GM18519 (cell line): ENCODE results near the gene TESPA1.

ENCODE experiments used
- ATAC-seq: cut with Tn5 transposase; IDR thresholded peaks from one replicate; pipeline ENCODE4 v1.9.1; 2021; ENCODE audit warnings: mild to moderate bottlenecking, moderate library complexity; ENCODE audit not compliant: unreplicated experiment, low FRiP score

TESPA1 gene, protein sequence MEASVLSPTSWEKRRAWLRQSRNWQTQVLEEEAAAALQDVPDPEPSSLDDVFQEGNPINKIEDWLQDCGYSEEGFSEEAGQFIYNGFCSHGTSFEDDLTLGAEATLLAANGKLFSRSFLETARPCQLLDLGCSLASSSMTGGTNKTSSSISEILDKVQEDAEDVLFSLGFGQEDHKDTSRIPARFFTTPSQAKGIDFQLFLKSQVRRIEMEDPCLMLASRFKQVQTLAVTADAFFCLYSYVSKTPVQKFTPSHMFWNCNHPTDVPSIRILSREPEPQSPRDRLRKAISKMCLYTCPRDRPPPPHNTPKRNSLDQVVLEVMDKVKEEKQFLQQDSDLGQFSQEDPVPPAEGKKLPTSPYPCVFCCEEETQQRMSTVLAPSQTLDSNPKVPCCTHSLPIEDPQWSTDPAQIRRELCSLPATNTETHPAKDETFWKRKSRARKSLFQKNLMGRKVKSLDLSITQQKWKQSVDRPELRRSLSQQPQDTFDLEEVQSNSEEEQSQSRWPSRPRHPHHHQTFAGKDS

GRCh38 chr12:54984658-54985376 is at the start of gene TESPA1:
Gene TESPA1, minus strand, starts transcription at chr12:54984762. Its CDS starts 10,200 bp downstream, at chr12:54974562.
- peak; percentile 87 for ATAC-seq

- ATAC-seq: no peak
Measured at GRCh38 chr12:55034218-55034617, 49.7 kb upstream of the TESPA1 start.

DNA sequence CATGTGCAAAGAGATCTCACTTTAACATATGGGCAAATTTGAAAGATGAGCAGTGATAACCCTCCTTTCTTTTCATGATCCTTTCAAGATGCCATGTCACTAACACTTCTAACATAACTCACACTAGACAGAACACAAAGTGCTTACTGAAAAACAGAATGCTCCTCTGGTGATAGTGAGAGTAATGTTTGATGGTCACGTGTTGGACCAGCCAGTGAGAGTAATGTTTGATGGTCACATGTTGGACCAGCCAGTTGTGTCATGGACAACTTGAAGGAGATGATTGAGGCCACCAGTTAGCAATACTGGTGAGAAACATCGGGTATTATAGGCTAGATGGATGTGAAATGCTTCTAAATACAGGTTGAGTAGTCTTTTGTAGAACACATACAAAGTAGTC is 40.9 kb upstream of the TESPA1 start:
- ATAC-seq: no peak

DNA sequence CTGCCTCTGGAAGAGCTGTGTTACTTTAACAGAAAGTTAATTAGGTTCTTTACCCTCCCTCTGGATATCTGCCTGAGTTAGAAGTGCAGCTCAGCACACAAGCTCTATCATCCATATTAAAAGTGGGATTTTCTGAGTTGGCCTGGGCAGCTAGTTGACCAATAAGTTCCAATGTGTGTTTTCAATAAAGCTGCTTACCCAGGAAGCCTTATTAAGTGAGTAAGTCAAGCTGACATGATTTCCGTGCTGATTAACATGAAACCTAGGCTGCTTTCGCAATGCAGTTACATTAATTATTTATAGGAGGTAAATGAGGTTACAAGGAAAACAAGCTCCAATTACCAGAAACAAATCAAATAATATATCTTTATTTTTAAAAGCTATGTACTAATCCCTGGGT is 40.0 kb upstream of the TESPA1 start:
- ATAC-seq: no peak

GRCh38 chr12:55019784-55020183 is 35.2 kb upstream of the TESPA1 start, which contains the start of gene NEUROD4:
Gene NEUROD4, plus strand, starts transcription at chr12:55019974. Its CDS starts 6,466 bp downstream, at chr12:55026440.
- no peak for ATAC-seq

DNA sequence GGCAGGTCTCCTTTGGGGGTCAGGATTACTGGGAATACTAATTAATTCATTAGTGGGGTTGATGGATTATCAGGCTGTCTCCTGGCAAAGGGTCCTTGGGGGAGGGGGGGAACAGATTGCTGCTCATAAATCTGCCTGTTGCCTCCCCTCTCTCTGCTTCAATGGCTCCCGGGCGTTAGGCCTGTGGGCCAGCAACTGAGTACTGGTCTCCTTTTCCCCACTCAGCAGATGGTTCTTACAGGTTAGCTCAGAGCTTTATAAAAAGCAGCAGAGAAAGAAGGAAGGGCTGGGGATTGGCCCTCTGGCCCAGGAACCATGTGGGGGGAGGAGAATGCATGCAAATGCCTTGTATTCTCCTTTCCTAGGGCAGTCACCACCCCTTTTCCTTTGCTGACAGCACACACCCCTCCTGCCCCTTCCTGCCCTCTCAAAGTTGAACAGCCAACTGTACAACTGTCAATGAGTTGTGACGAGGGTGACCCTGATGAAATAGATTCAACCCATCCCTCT is 32.9 kb upstream of the TESPA1 start:
- ATAC-seq: no peak

DNA sequence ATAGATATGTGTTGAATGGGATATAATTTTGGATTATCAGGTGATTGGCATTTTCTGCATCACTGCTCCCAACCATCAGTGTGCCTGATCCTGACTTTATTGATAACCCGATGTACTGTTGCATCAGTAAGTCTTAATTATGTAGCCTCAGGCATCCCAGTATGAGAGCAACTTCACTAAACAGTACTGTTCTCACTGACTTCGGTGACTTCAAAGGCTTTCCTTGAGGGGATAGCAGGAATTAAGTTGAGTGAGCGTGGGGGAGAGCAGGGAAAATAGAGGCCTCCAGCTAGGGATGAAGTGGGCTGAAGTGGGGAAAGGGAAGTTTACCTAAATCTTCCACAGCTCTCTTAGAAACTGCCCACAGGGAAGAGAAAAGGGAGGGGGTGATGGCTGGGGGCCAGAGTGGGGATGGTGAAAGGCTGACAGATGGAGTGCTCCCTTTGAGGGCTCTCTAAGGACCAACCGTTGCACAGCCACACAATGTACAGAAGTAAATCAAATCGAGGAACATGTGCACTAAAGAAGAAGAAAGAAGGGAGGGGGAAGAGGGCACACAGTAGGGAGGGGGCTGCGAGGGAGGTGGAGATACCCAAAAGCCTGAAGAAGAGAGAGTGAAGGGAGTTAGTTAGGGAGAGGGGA is 24.5 kb upstream of the TESPA1 start:
- ATAC-seq: no peak

DNA sequence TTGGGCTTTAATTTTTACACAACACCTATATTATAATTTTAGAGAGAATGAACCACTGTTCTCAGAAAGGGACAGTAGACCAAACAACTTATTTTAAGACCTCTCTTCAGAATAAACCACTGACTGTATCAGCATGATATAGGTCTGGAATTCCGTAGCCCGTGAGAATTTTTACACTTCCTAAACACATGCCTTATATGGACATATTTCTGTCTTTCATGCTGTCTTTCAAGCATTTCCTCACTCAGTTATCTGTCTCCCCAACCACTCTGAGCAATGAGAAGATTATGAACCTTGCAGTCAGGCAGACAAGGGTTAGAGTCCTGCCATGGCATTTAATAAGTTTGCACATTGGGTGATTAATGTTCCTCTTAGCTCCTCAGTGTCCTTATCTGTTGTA is 17.8 kb upstream of the TESPA1 start:
- no peak for ATAC-seq

DNA sequence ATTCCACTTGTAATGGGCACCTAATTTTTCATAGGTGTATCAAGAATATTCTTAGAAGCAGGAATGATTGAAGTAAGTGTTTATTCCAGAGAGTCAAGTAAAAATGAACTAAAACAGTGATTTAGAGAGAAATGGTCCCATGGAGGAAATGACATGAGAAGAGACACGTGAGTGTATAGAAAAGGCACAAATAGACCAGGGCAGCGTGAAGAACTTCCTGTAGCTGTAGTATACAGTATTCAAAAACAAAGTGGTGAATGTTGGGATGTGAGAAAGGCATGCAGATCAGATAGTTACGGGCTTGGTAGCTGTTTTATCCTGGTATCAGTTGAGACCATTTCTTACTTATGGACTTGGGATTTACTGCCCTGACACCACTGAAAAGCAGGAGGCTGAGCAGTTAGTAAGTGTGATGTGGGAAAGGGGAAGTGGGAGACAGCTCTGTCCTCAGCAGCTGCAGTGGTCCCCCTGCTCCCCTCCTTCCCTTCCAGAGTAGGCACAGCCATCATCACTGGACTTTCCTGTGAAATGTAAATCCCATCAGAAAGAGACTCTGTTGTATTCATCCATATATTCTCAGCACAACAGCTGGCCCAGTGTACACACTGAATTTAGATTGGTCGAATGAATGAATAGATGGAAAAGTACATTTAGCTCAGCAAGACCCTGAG is 16.8 kb upstream of the TESPA1 start:
- ATAC-seq: no peak

DNA sequence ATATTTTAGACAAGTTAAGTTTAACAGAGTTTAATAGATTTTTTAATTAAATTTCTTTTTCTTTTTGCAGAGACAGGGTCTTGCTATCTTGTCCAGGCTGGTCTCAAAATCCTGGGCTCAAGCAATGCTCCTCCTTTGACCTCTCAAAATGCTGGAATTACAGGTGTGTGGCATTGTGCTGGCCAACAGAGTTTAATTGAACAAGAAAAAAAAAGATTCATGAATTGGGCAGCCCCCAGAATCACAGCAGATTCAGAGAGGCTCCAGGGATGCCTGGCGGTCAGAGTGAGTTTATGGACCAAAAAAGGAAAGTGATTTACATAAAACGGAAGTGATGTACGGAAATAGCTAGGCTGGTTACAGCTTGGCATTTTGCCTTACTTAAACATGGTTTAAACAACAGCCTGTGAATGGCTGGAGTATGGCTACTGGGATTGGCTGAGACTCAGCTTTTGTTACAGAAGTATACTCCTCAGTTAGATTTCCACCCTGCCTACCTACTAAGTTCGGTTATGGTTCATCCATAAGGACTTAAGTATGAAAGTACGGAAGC is 14.5 kb upstream of the TESPA1 start:
- no peak for ATAC-seq

DNA sequence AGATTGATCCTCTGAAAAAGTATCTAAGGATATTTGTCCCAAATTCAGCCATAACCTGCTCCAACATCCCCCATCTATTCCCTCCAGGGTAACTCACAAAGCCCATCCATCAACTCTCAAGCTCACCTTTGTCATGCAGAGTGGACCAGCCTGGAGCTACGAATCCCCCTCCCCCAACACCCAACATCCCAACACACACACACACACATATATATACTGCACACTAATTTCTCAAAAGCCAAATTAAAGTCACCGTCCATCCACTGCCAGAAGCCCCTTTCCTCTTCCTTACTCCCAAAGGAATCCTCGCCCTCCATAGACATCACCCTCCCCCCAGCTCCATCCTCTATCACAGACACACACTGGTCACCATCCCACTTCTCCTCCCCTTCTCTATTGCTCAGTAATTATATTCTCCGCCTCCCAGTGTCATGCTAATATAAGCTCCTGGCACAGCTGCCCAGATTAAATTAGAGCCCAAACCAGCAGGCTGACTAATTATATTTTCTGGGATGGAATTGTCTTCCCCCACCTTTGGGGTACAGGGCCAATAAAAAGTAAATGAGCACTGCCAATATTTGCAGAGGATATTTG is 13.5 kb upstream of the TESPA1 start:
- no peak for ATAC-seq

DNA sequence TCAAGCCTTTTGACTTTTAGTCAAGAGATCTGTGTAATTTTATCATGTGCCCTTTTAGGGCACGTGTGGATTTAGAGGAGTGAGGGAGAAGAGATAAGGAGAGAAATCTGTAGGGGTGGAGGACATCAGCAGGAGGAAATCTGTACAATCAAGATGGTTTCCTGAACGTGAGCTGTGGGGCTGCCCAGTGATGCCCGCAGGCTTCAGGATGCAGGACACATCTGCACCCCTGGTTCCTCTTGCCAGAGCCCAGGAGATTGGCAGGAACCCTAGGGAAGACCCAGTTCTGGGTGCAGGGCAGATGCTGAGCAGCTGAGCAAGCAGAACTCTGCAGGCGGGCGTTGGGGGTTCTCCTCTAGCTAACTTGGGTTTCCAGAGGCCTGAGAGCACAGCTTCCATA is 11.6 kb upstream of the TESPA1 start:
- ATAC-seq: no peak

DNA sequence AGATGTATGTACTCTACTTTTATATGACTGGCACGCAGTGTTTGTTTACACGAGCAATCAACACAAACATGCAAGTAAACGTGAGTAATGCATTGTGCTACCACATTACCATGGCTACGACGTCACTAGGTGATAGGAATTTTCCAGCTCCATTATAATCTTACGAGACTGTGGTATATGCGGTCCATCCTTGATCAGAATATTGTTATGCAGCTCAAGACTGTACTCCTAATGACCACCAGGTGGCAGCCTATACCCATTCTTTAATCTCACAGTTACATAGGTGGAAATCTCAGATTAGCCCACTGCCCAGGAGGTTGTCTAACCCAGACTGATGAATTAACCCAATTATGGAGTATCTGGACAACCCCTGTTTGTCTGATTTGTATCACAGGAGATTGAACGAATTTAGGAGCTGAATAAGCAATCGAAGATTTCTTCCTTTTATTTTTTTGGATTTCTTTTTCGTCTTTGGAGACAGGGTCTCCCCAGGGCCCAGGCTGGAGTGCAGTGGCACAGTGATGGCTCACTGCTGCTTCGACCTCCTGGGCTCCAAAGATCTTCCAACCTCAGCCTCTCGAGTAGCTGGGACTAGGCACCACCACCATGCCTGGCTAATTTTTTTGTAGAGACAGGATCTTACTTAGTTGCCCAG is 8.7 kb upstream of the TESPA1 start:
- peak; percentile 37 for ATAC-seq

- peak; percentile 52 for ATAC-seq
Measured at GRCh38 chr12:54991991-54992375, 7.4 kb upstream of the TESPA1 start.

DNA sequence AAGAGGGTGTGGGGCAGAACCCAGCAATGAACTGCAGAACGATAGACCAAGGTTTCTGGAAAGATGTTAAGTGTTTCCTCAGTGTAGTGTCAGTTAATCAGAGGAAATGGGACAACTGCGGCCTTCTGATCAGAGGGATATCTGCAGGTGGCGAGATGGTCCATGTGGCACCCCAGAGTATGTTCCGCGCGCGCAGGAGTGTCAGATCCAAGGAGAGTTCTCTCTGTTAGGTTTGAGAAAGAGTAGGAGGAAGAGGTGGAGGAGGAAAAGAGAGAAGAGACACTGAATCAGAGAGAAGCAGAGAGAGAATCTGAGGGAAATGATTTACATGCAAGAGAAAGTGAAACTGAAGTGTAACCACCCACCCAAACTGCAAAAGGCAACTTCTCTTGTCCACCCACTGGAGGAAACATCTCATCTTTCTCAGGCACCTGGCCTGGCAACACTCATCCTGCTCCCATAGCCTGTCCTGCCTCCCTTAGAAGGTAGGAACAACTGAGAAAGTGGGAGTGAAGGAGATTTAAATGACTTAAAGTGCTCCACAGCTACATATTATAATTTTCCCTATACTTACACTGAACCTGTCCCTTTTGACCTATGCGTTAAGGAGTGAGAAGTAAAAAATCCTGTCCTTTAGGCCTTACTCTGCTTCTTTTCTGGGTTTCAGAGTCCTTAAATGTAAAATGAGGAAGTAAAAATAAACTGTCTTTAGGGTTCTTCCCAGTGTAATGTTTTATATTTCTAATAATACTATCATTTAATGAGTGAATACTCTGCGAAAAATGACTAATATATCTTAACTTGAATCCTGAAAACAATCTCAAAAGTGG is 6.8 kb upstream of the TESPA1 start:
- ATAC-seq: peak; percentile 55

DNA sequence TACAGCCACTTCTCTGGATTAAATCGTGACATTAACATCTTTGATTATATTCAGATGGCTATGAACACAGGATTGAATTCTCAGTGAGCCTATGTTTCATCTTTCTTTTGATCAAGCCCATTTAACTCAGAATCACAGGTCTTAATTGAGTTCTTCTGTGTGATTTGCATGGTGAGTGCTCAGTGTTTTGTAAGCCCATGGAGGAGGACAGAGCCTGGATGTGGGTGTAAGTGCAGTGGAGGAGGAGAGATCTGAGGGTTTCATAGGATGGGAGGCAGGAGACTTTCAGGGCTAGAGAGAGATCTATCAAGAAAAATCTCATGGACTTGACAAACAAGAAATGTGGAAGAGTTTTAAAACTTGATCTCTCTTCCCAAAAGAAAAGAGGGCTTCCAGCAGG is 5.3 kb upstream of the TESPA1 start:
- ATAC-seq: no peak

DNA sequence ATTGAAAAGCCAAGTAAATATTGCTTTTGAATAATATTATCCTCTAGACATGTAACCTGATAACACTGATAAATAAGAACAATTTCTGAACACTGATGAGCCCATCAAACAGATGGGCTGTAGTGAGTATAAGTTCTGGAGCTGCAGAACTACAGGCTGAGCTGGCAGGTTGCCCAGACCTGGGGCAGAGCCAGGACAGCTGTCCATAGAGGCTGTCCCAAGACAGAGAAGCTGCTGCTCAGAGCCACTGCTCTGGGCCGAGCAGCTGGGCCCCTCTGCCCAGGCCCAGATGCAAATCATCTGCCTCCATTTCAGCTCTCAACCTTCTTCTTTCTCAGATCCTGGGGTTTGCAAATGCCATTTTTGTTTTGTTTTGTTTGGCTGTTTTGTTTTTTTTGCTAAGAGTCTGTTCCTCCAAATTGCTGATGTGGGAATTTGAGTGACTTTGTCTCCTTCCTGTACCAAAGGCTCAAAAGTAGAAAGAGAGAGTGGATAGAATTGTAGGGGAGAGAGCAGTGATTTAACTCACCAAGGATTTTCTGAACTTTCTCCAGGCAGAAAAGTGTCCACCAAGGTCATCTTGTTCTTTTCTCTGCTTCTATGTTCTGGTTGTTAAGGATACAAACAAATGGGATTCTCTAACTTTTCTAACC is 4.0 kb upstream of the TESPA1 start:
- ATAC-seq: no peak
